AG04450 (cell line): ENCODE results near the gene LRP1B. TPM values are rescaled to one million over a fixed set of nuclear protein-coding genes. Genes with fewer than 3 reads are reported as not detected.

Source experiments
- CTCF ChIA-PET: fragments of 300-600, 350-600 bp; formaldehyde crosslinking; extraction: SDS; loops from one replicate; lab custom pipeline; 2022; ENCODE audit warnings: antibody characterized with exemption, inconsistent platforms; lab: Charles Lee
- POLR2A ChIA-PET: fragments of 350-600 bp; formaldehyde crosslinking; extraction: SDS; loops from one replicate; lab custom pipeline; 2021; ENCODE audit warnings: antibody characterized with exemption, inconsistent platforms; lab: Yijun Ruan, JAX
- DNase-seq: peaks from one replicate; pipeline ENCODE4 v3.0.0-alpha.2; 2011; ENCODE audit warnings: low read depth, low spot score
- H3K27ac ChIP-seq: one replicate; pipeline ENCODE4 v1.5.1; 2012; ENCODE audit warnings: low read depth, low read length, control low read depth
- H3K27me3 ChIP-seq: one replicate; pipeline ENCODE4 v1.6.0; 2012; ENCODE audit warnings: low read length; ENCODE audit not compliant: control insufficient read depth, insufficient read depth
- H3K4me3 ChIP-seq: 2 replicates; pipeline ENCODE4 v1.5.1; 2011; ENCODE audit warnings: mild to moderate bottlenecking, low read depth, low read length, control low read depth
- H3K9me3 ChIP-seq: 2 replicates; pipeline ENCODE4 v1.5.1; 2012; ENCODE audit warnings: low read length; ENCODE audit not compliant: control insufficient read depth, insufficient read depth
- CTCF ChIP-seq: IDR thresholded peaks from 2 replicates; pipeline ENCODE4 v1.5.1; 2011; ENCODE audit warnings: low read depth, low read length, control low read depth, inconsistent platforms
- polyA plus RNA-seq: library from polyadenylated mRNA; depleted of rRNA; stranded (reverse); fragments of >200 nt; gene quantifications from 2 replicates; pipeline ENCODE4 v1.2.3, GENCODE V29; 2011

LRP1B gene
- polyA plus RNA-seq, 1 experiment: 0.15 TPM

DNA sequence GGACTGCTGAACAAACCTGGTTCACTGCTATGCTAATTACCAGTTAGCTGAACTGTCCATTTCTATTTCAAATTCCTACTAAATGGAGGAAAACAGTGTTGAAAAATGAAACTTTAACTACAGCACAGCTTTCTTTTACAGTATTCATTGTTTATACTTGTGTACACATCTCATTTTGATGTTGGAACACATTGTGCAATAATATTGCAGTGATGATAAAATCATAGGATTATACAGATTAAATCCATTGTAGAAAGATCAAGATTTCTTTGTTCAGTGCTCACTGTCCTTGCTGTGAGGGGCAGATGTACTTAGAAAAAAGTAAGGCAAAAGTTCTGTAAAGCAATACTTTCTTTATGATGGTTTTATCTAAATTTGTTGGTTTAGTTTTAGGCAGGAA lies 1055.1 kb downstream of the LRP1B start:
- DNase-seq: no peak
- CTCF ChIA-PET: no interaction called here

DNA sequence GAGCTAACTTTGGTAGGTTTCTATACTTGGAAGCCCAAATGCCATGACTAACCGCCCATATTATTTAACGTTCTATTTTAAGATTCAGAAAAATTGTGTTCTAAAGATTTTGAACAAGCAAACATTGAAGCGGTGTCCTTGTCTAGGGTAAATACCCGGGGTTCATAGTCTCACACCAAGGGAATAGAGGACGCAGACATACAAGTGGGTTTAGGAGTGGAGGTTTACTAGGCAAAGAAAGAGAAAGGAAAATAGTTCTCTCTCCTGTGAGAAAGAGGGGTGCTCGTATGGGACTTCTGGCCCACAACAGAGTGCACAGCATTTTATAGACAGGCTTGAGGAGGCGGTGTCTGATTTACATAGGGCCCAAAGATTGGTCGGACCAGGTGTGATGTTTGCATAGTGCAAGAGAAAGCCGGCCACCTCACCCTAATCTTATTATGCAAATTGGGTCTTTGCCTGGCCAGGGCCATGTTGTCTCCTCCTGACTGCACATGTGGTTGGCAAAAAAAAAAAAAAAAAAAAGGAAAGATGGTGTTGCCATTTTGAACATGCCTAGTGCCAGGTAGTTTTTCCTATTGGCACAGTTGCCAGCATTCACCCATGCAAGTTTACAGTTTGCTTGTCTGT lies 1062.6 kb downstream of the LRP1B start:
- POLR2A ChIA-PET: no interaction called here
- Histone ChIP-seq H3K9me3 (no peaks in the 10 kb centered on the region), H3K27me3 (no peaks in the 10 kb centered on the region), H3K4me3 (no peak overlapping the region), H3K27ac (no peak overlapping the region)
- CTCF ChIA-PET: no interaction called here
- TF ChIP-seq CTCF: no peak
- DNase-seq: no peak

More for the DNA sequence above, 1055.1 kb downstream of the LRP1B start:
- no peak overlapping the region for H3K4me3 ChIP-seq
- POLR2A ChIA-PET: no interaction called here
- H3K27ac ChIP-seq: no peak overlapping the region
- H3K27me3 ChIP-seq: no peaks in the 10 kb centered on the region
- no peaks in the 10 kb centered on the region for H3K9me3 ChIP-seq
- TF ChIP-seq CTCF: no peak

- no peak for TF ChIP-seq CTCF
- Histone ChIP-seq H3K9me3 (no peaks in the 10 kb centered on the region), H3K27ac (no peak overlapping the region), H3K27me3 (no peaks in the 10 kb centered on the region), H3K4me3 (no peak overlapping the region)
- ChIA-PET CTCF (no interaction called here), POLR2A (no interaction called here)
- no peak for DNase-seq
Measured at GRCh38 chr2:141065042-141065441, 1065.8 kb downstream of the LRP1B start.

DNA sequence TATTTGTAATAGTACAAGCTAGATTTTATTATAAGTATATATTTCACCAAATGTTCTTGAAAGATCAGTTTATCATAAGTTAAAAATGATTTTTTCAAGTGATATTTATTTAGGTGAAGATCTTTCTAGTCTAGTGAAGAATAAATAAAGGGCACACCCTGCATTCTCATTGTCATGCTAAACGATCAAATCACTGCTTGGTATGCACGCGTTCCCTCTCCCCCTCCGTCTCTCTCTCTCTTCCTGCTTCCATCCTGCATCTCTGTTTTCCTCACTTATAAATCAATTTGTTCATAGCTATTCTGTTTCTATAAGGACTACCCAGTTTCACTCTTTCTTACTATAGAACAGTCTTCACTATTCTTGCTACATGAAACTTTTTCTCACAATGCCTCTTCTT lies 1067.4 kb downstream of the LRP1B start:
- Histone ChIP-seq H3K27ac (no peak overlapping the region), H3K27me3 (no peaks in the 10 kb centered on the region), H3K9me3 (no peaks in the 10 kb centered on the region), H3K4me3 (no peak overlapping the region)
- no peak for DNase-seq
- CTCF ChIA-PET: no interaction called here
- POLR2A ChIA-PET: no interaction called here
- TF ChIP-seq CTCF: no peak

DNA sequence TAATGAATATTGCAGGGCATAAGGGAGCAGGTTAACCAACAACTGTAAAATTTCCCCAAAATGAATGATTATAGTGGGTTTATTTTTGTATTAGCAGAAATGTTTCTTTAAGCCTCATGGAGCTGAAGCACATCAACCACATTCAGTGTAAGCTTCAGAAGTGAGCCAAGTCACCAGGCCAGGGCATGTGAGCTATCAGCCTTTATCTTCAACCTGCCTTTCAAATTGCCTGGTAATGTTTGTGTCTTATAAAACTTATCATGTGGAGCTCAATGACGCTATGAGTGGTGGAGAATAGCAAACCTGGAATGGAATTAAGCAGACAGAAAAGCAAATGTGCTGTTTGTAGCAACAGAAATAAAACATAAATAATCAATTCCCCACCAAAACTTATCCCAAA lies 1068.4 kb downstream of the LRP1B start:
- no peak overlapping the region for H3K27ac ChIP-seq
- DNase-seq: no peak
- H3K4me3 ChIP-seq: no peak overlapping the region
- H3K9me3 ChIP-seq: no peaks in the 10 kb centered on the region
- H3K27me3 ChIP-seq: no peaks in the 10 kb centered on the region
- CTCF ChIA-PET: no interaction called here
- POLR2A ChIA-PET: no interaction called here
- no peak for TF ChIP-seq CTCF
